Measurements from ENCODE around the gene GTPBP3.

The GTPBP3 gene

DNA sequence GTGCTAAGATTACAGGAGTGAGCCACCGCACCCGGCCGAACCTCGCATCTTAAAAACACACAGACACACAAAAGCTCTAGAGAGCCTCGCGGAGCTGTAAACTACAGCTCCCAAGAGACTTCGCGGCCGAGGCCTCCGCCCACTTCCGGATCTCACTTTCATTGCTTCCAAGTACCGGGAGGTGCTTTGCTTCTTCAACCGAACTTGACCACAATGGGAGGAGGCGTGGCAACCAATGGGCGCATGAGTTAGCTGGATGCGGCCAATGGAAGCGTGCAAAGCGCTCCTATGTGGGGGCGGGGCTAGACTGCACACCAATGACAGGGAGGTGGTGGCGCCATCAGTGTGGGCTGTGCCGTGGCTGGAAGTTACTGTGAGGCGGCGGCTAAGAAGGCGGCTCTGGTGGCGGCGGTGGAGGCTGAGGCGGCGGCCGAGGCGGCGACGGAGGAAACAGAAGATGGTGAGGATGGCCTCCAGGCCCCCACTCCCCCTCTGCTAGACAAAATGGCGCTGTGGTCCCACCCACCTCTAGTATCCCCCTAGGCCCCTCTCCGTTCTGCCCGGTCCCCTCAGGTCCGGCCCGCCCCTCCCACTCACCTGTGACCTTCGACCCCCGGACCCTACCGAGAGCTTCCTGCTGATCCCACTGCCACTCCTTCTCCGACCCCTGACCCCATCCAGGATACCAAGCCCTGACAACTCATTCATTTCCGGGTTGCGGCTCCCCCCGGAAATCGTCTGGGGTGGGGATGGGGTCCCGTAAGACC lies 28.0 kb upstream of the GTPBP3 start, which contains the start of gene DDA1:
TSS of gene DDA1 (plus strand) at position 366 of the 767 bp plus-strand sequence. CDS start at position 458, 92 bp downstream.
- DNase-seq (ENCODE audit: low read depth): peak; percentile 100

DNA sequence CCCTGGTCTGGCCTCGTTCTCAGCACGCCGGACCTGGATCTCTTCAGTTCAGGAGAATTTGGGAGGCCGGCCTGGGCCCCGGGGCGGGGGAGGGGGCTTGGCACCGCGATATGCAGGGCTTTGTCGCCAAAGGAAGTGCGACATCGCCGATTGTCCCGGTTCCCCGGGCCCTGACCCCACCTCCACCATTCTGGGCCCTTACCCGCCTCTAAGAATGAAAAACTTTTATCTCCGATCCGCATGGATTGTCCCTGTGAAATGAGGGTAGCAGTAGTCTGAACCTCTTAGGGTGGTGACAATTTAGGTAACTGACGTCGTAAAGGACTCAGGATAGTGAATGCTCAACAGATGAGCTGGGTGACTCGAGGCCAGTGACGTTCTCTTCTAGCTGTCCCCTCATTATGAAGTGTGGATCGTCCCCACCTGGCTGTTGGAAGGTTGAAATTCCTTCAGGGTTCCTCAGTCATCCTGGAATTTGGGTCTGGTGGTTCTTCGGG lies 27.3 kb upstream of the GTPBP3 start:
- no peak for DNase-seq (ENCODE audit: low read depth)

DNA sequence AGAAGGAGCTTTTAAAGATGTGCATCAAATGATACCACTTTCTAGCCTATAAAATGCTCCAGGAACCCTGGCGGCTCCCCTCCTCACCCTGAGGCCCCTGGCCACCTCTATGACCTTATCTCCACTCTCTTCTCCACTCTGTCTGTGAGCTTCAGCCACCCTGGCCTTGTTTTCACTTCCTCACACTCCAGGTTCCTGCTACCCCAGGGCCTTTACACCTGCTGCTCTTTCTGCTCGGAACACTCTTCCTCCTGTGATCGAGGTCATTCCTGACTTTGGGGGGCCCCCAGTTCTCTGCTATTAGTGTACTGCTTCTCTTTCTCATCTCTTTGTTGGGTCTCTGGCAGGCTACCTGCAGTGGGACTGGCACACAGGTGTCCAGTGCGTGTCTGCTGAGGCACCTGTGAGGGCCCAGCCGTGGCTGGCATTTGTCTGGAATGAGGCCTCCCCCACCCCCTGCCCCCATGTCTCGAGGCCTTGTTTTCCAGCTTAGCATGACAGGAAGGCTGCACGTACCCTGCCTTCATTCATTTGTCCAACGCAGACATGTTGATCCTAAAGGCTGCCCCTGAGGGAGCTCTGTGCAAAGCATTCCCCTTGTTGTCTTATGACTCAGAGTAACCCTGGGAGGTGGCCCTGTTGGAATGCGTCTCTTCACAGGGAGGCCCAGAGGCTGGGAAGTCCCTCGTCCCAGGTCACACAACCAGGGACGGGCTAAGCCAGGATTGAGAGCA lies 25.7 kb upstream of the GTPBP3 start:
- DNase-seq (ENCODE audit: low read depth): peak; percentile 87

DNA sequence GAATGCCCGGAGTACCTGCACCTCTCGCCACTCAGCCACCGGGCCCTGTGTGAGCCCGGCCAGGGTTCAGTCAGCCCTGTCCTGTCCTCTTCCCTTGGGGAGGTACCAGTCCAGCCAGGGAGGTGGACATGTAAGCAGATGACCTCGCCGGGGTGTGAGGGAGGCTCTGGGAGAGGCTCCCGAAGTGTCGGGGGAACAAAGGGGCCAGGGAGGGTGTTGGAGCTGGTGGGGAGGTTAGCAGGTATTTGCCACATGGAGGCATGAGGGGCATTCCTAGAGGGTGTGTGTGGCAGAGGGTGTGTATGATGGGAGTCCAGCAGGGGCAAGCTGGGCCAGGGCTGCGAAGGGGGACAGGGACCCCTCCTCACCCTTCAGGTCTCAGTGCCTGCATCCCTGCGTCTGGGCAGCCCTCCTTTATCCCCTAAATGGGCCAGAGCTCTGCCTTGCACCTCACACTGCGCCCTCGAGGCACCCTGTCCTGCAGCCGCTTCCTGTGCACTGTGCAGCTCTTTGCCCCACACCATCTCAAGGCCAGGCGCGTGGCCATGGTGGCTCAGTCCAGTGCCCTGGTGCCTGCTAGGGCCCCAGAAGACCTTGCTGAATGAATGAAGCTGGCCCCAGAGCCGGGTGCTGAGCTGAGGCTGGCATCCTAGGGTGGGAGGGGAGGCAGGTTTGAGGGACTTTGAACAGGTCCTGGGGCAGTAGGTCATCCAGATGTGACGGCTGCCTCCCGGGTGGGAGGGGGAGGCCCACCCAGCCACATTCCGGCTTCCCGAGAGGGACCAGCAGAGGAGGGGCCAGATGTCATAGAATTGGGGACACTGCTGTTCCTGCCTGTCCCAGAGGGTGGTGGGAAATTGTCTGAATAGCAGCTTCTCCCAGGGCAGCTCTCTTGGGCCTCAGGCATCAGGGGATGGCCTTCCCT lies 24.9 kb upstream of the GTPBP3 start:
- no peak for DNase-seq (ENCODE audit: low read depth)

DNA sequence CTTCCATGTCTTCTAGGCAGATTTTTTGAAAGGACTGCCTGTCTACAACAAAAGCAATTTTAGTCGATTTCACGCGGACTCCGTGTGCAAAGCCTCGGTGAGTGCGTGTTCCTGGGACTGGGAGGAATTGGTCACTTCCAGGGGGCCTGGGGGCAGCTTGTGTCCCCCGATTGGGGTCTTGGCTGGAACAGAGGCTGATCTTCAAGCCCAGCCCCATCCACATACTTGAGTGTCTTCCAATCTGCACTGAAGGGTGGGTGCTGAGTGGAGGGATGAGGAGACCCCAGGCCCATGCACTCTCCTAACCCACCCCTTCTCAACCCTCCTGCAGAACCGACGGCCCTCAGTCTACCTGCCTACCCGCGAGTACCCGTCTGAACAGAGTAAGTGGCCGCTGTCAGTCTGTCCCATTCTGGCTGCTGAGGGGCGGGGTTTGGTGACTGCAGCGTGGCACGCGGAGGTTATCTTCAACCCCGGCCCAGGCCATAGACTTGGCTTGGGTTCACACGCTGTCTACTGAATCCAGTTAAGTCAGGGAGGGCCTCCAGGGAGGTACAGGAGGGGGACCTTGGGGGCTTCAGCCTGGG lies 23.3 kb upstream of the GTPBP3 start:
- no peak for DNase-seq (ENCODE audit: low read depth)

DNA sequence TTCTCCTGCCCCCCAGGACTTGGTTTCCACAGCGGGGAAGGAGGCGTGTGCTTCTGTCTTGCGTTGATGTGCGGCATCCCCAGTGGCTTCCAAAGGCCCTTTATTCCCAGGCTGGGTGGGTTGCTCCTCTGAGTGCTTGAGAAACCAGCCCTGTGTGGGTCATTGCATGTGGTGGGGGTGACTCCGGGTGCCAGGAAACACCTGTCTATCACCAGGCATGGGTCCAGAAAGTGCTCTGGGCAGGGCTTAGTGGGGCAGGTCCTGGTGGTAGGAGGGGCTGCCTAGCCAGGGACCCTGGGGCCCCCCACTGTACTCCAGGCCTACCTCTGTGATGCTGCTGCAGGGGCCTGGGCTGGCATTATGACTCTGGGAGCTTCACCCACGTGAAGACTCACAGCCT lies 18.4 kb upstream of the GTPBP3 start:
- DNase-seq (ENCODE audit: low read depth): no peak

DNA sequence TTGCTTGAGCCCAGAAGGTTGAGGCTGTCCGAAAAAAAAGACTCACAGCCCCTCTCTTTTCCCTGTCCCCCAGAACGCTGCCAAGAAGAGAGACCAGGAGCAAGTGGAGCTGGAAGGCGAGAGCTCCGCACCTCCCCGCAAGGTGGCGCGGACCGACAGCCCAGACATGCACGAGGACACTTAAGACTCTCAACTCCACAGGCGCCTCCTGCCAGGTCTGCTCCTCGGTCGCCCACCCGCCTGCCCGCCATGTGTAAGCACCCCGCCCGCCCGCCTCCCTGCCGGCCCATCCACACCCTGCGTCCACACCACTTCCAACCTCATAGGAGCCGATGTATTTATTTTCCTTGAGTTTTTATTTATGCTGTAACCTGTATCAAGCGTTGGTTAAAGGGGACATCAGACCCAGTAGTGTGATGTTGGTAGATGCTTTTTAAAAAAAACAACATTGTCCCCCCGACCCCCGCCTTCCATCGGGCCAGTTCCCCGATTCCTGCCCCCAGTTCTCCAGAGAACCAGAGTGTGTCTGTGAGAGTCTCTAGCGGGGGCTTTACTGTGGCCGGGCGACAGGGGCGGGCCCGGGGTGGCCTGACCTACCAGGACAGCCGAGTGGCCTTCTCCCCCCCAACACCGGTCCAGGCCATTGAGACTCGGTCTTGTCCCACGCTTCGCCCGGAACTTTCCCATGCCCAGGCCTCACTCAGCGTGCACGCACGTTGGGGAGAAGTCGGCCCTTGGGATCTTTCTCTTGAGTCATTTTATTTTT lies 17.7 kb upstream of the GTPBP3 start:
- no peak for DNase-seq (ENCODE audit: low read depth)

DNA sequence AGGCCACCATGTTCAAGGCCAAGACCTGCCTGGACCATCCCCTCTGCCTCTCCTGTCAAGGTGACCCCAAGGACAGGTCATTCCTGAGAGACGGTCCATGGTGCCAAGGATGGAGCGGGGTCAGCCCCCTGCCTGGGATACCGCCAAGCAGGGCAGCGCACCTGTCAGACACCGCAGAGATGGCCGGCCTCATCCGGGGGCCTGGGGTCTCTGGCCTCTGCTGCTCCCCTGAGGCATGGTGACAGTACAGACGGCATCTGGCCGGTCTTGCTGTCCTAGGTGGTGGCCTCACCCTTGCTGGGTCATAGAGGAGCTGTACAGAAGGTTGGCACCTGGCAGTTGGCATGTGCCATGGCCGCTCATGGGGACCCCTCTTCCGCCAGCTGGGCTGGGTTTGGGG lies 16.9 kb upstream of the GTPBP3 start:
- no peak for DNase-seq (ENCODE audit: low read depth)

DNA sequence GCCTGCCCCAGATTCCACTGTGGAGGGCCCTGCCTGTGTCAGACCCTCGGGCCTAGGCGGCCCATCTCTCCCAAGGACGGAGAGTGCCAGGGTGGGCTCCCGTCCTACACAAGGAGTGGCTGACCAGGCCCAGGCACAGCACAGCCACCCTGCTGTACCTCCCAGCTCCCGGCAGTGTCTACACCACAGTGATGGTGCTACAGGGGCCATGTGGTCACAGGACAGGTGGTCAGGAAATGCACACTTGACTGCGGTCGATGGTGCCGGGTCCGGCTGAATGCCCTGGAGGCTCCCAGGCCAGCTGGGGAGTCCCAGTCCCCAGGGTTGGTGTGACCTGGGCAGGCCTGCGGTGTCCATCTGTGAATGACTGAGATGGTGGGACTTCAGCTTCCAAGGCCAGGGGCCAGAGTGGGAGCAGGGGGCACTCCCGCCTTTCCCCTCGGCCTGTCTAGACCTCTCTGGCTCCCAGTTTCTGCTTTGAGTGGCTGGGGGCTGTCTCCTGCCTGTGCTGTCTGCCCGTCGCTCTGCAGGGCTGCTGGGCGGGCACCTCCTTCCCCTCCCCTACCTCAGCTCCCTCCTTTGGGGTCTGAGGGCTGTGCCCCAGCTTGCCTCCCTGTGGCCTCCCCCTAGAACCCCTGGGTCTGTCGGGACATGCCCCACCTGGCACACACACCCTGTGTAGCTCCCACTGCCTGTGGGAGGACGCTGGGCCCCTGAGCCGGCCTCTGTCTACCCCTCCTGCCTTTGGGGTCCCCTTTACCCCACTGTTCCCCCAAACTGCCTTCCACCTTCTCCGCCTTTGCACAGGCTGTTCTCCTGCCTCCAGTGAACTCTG lies 15.5 kb upstream of the GTPBP3 start:
- DNase-seq (ENCODE audit: low read depth): no peak

DNA sequence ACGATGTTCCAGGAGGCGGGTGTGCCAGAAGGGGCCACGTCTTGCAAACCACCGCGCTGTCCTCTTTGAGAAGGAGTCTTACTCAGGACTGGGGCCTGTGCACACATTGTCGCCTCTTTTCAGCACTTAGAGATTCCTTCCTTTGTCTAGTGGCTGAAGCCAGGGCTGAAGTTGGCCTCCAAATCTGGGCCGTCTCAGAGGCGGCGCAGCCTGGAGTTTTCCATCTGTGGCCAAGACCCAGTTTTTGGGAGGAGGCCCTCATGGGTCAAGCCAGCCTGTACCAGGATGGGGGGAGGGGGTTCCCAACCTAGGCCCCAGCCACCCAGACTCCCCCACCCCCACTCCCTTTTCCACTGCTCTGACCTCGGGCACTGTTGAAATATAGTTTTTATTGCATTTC lies 14.5 kb upstream of the GTPBP3 start:
- DNase-seq (ENCODE audit: low read depth): no peak

DNA sequence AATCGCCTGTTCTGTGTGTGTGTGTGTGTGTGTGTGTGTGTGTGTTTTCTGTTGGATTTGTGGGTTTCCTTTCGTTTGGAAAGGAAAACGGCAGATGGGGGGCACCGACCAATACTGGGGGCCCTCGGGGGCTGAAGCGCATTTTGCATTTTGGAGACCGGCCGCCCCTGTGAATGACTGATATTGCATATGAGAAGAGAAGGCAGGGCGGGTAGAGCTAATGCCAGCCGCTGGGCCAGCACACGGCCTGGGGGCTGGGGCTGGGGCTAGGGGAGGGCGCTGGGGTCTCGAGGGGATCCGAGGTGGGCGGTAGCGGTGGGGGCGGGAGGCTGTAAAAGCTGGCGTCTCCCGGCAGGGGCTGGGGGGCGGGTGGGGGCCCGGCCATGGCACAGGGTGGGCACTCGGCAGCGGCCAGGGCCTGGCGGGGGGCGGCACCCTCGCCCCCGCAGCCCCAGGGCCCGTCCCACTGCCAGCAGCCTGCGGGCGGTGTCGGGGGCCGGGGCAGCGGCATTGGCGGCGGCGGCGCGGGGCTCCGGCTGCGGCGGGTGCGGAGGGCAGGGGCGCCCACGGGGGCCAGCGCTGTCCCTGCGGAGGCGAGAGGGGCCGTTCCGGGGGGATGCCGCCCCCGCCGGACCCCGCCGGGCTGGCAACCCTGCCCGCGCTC lies 13.9 kb upstream of the GTPBP3 start:
- no peak for DNase-seq (ENCODE audit: low read depth)

DNA sequence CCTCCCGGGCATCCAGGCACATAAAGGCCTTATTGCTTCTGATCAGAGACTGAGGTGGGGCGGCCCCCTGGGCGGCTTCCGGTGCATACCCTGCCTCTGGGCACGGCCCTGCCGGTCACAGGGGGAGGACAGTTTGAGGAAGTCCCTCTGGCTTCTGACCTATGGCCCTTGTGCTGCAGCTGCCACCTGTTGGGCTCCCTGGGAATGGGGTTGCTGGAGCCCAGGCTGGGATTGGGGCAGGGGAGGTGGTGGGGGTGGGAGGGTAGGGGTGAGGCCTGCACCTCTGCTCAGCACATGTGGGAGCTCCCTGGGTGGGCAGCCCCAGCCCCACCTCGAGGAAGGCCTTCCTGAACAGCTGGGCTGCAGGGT lies 13.4 kb upstream of the GTPBP3 start:
- DNase-seq (ENCODE audit: low read depth): no peak

DNA sequence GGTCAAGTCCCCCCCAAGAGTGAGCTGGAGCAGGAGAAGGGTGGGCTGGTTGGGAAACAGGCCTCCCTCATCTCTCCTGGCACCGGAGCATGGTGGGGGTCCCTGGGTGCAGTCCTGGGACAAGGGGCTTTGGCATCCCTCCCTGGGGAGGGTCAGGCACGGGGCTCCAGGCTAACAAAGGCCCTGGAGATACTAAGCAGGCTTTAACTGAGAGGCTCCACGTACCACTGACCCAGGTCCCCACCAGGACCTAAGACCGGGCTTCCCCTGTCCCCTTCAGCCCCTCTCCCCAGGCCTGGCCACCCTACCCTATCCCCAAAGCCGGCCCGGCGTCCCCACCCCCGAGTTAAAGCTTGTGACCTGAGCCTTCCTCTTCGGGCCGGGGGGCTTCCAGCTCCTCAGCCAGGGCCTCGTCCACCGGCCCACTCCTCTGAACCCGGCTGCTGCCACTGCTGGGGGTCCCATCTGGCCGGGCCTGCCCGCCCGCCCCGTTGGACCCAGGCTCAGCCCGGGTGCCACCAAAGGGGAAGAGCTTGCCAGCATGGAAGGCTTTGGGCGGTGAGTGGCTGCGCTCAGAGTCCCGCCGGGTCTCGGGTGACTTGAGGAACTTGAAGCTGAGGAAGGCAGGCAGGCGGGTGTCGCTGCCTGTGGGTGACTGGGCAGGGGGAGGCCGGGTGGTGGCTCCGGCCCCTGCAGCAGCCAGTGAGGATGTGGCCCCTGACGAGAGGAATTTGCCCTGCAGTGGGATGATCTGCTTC lies 12.8 kb upstream of the GTPBP3 start:
- DNase-seq (ENCODE audit: low read depth): no peak

DNA sequence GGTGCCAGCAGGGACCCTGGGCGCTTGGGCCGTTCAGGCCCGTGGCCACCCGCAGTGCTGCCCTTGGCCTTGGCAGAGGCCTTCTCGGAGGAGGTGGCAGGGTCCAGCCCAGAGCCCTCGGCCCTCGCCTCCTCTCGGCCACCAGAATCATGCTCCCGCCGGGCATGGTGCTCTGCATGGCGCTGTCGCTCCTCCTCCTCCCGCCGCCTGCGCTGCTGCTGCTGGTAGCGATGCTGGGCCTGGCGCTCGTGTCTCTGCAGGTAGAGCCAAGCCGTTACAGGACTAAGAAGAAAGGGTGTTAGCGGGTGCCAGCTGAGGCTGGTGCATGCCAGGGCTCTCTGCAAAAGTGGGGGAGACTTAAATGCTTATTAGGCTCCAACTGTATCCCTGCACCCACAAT lies 12.2 kb upstream of the GTPBP3 start:
- no peak for DNase-seq (ENCODE audit: low read depth)

DNA sequence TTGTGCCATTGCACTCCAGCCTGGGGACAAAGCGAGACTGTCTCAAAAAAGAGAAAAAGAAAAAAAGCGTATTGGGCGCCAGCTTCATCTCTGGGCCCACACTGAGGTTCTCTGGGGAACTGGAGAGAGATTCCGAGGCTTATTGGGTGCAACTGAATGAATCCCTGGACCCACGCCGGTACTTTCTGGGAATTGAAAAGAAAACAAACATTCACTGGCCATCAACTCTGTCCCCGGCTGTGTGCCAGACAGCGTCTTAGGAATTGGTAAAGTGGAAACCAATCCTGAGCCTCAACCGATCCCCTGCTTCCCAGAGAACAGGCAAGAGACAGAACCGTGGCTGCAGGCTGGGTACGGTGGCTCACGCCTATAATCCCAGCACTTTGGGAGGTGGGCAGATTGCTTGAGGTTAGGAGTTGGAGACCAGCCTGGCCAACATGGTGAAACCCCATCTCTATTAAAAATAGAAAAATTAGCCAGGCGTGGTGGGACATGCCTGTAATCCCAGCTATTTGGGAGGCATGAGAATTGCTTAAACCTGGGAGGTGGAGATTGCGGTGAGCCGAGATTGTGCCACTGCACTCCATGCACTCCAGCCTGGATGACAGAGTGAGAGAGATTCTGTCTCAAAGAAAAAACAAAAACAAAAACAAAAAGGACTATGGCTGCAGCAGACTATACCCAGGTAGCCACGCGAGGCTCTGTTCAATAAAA lies 11.3 kb upstream of the GTPBP3 start:
- no peak for DNase-seq (ENCODE audit: low read depth)

DNA sequence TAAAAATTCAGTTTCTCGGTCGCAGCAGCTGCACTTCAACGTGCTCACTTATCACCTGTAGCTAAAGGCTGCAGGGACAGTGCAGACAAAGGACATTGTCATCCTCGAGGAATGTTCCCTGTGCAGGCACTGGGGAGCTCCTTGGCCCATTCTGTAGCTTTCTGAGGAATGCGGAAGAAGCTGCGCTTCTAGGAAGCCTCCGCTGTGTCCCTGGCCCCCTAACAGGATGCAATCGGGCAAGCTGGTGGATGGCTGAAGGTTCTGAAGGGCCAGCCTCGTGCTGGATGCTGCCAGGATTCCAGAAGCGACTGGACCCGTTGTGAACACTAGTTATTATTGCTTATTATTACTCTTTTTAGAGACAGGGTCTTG lies 10.8 kb upstream of the GTPBP3 start:
- DNase-seq (ENCODE audit: low read depth): no peak

DNA sequence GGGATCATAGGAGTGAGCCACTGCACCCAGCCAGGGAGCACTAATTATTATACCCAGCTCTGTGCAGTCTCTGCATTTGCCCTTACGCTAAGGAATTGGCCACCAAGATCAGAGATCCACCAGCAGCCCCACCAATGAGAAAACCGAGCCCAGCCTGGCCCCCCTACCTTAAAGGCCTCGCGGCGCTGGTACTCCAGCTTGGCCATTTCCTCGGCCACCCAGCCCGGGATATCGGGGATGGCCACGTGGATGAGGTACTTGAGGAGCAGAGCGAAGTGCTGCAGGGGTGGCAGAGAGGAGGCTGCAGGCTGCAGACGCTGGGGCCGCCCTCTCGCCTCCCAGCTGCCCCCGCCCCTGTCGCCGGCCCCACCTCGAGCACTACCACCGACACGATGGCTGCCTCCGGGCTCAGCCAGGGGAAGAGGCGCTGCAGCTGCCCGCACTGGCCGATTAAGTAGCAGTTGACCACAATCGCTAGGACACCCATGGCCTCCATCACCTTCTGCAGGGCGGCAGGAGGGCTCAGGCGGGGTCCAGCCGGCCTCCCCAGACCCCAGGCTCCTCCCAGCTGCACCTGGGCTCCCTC lies 10.2 kb upstream of the GTPBP3 start:
- DNase-seq (ENCODE audit: low read depth): no peak

All from EH (cell line).